GM23338 (cell line): Measurements from ENCODE around the gene CYP24A1. TPM values are rescaled to one million over a fixed set of nuclear protein-coding genes. Genes with fewer than 3 reads are reported as not detected.

ENCODE experiments used
- ATAC-seq: fragments of 200-7000 bp; cut with Tn5 transposase; 3 replicates; pipeline ENCODE4 v1.9.1; 2020
- DNase-seq: peaks from one replicate; pipeline ENCODE4 v3.0.0-alpha.2; 2015; ENCODE audit warnings: low spot score
- H2AFZ ChIP-seq: fragments of 200-600 bp; sonication (generic); 2 replicates; pipeline ENCODE4 v1.8.0; 2016; ENCODE audit warnings: antibody characterized with exemption, mild to moderate bottlenecking, moderate library complexity
- H3F3A ChIP-seq: fragments of 200-600 bp; sonication (generic); replicated peaks from 2 replicates; pipeline ENCODE4 v1.8.0; 2017; ENCODE audit warnings: antibody characterized with exemption, mixed run types, low read depth
- H3K27ac ChIP-seq: fragments of 200-600 bp; sonication (generic); 2 replicates; pipeline ENCODE4 v1.6.1; 2016; ENCODE audit warnings: low read depth
- H3K27me3 ChIP-seq: fragments of 200-600 bp; sonication (generic); 2 replicates; pipeline ENCODE4 v1.8.0; 2016; ENCODE audit warnings: mild to moderate bottlenecking, mixed run types, moderate library complexity; ENCODE audit not compliant: insufficient read depth
- H3K36me3 ChIP-seq: fragments of 200-600 bp; sonication (generic); 2 replicates; pipeline ENCODE4 v1.8.0; 2016; ENCODE audit warnings: mild to moderate bottlenecking; ENCODE audit not compliant: insufficient read depth
- H3K4me1 ChIP-seq: fragments of 200-600 bp; sonication (generic); 2 replicates; pipeline ENCODE4 v1.8.0; 2016; ENCODE audit warnings: mild to moderate bottlenecking, moderate library complexity; ENCODE audit not compliant: insufficient read depth
- H3K4me2 ChIP-seq: fragments of 200-600 bp; sonication (generic); 2 replicates; pipeline ENCODE4 v1.7.1; 2017; ENCODE audit warnings: mixed run types
- H3K4me3 ChIP-seq: fragments of 200-600 bp; sonication (generic); 2 replicates; pipeline ENCODE4 v1.6.1; 2016; ENCODE audit warnings: mixed run types
- H3K79me2 ChIP-seq: fragments of 200-600 bp; sonication (generic); replicated peaks from 2 replicates; pipeline ENCODE4 v1.8.0; 2017; ENCODE audit warnings: mild to moderate bottlenecking; ENCODE audit not compliant: insufficient read depth
- H3K9me2 ChIP-seq: fragments of 200-600 bp; sonication (generic); 2 replicates; pipeline ENCODE4 v1.8.0; 2017; ENCODE audit not compliant: insufficient read depth
- H4K20me1 ChIP-seq: fragments of 200-600 bp; sonication (generic); replicated peaks from 2 replicates; pipeline ENCODE4 v1.8.0; 2017; ENCODE audit warnings: mild to moderate bottlenecking; ENCODE audit not compliant: insufficient read depth
- H3K27ac Mint-ChIP-seq: 2 replicates; pipeline ENCODE4 v1.8.0; 2020; ENCODE audit warnings: inconsistent platforms, mild to moderate bottlenecking, moderate library complexity, mixed read lengths
- H3K27me3 Mint-ChIP-seq: 3 replicates; pipeline ENCODE4 v1.8.0; 2022; ENCODE audit warnings: low read depth, mild to moderate bottlenecking, moderate library complexity, mixed read lengths, inconsistent platforms; ENCODE audit not compliant: insufficient read depth, poor library complexity
- H3K36me3 Mint-ChIP-seq: 3 replicates; pipeline ENCODE4 v1.8.0; 2021; ENCODE audit warnings: low read depth, mild to moderate bottlenecking, inconsistent platforms, moderate library complexity, mixed read lengths
- H3K4me1 Mint-ChIP-seq: 3 replicates; pipeline ENCODE4 v1.8.0; 2020; ENCODE audit warnings: mild to moderate bottlenecking, inconsistent platforms, mixed read lengths
- H3K4me3 Mint-ChIP-seq: 3 replicates; pipeline ENCODE4 v1.8.0; 2021; ENCODE audit warnings: moderate library complexity, mild to moderate bottlenecking, inconsistent platforms, mixed read lengths
- H3K9me3 Mint-ChIP-seq: 3 replicates; pipeline ENCODE4 v1.8.0; 2020; ENCODE audit warnings: moderate library complexity, mild to moderate bottlenecking, inconsistent platforms, mixed read lengths
- EZH2 ChIP-seq: fragments of 200-600 bp; sonication (generic); IDR thresholded peaks from one replicate; pipeline ENCODE4 v1.8.0; 2017; ENCODE audit warnings: antibody characterized with exemption, mild to moderate bottlenecking, low read depth; ENCODE audit not compliant: unreplicated experiment
- EZH2phosphoT487 ChIP-seq: fragments of 200-600 bp; sonication (generic); IDR thresholded peaks from one replicate; pipeline ENCODE4 v1.8.1; 2018; ENCODE audit warnings: antibody characterized with exemption; ENCODE audit not compliant: unreplicated experiment
- JUNB ChIP-seq: IDR thresholded peaks from one replicate; pipeline ENCODE4 v1.6.1; 2016; ENCODE audit warnings: antibody characterized with exemption; ENCODE audit not compliant: unreplicated experiment
- NANOG ChIP-seq: IDR thresholded peaks from 2 replicates; pipeline ENCODE4 v1.6.1; 2016; ENCODE audit warnings: antibody characterized with exemption, borderline replicate concordance
- POLR2AphosphoS5 ChIP-seq: IDR thresholded peaks from 2 replicates; pipeline ENCODE4 v1.6.1; 2016; ENCODE audit warnings: antibody characterized with exemption, low read depth
- STAT1 ChIP-seq: IDR thresholded peaks from one replicate; pipeline ENCODE4 v1.6.1; 2016; ENCODE audit warnings: antibody characterized with exemption; ENCODE audit not compliant: unreplicated experiment
- ZNF114 ChIP-seq: fragments of 250-450 bp; sonication (Bioruptor Pico); IDR thresholded peaks from 2 replicates; pipeline ENCODE4 v1.5.0; 2020; ENCODE audit warnings: mild to moderate bottlenecking, moderate library complexity
- ZNF331 ChIP-seq: fragments of 250-450 bp; sonication (Bioruptor Pico); IDR thresholded peaks from 2 replicates; pipeline ENCODE4 v1.5.0; 2020; ENCODE audit warnings: low read depth, mild to moderate bottlenecking, moderate library complexity
- polyA plus RNA-seq: library from polyadenylated mRNA; unstranded; fragments of >200 nt; fragmentation: Nextera tagmentation; extraction: Ambion mirVana; gene quantifications from 2 replicates; pipeline ENCODE4 v1.2.1, GENCODE V29; 2016
- total RNA-seq: library from RNA; depleted of rRNA; stranded (reverse); fragments of >200 nt; shearing (Covaris generic); gene quantifications from 2 replicates; pipeline ENCODE4 v1.2.3, GENCODE V29; 2014
- TF ChIP-seq, protein P1 (sequence below): IDR thresholded peaks from 2 replicates; pipeline ENCODE4 v1.6.1; 2016; ENCODE audit warnings: antibody characterized with exemption
- TF ChIP-seq, protein P2 (sequence below): IDR thresholded peaks from one replicate; pipeline ENCODE4 v1.6.1; 2018; ENCODE audit warnings: antibody characterized with exemption; ENCODE audit not compliant: unreplicated experiment

The CYP24A1 gene
- total and polyA plus RNA-seq, 2 experiments from 2014 or later = 0.10 TPM; not detected in 1

DNA sequence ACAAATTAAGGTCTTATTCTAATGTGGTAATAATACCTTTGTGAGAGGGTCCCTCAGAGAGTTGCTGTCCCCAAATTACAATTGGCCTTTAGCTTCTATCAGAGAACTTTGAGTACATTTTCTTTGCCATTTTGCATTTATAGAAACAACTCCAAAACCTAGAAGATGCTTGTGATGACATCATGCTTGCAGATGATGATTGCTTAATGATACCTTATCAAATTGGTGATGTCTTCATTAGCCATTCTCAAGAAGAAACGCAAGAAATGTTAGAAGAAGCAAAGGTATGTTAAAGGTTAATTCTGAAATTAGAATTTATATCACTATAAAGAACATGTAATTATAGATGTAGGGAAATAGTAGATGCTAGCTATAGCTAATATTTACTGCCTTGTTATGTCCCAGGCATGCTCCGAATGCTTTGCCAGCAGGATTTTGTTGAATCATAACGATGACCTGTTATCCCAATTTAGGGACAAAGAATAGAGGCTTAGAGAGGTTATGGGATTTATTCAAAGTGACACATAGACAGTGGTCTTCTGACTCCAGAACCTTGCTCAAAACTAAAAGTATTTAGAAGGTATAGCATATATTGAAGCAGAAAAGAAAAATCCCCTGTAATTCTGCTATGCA, 41.5 kb upstream of the CYP24A1 start:
- H3F3A ChIP-seq = no peaks in the 10 kb centered on the region
- H3K36me3 Mint-ChIP-seq = peaks cover 51% of the 10 kb centered on the region

DNA sequence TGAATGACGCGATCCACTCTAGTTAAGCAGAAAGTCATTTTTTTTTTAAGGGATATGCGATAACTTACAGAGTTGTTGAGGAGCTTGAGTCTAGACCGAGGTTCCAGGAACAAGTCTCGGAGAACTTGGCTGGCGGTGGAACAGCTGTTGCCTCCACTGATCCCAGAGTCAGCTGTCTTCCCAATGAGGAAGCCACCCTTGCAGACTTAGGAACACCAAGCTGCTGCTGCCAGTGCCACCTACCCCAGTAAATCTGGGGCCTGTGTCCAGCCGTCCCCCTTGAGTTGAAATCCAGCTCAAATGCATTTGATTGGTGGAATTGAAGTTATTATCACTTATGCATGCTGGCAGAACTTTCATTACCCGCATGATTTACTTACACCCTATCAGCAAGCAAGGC, 40.8 kb upstream of the CYP24A1 start:
- H3K36me3 ChIP-seq = peaks cover 28% of the 10 kb centered on the region
- H3K27me3 ChIP-seq = no peaks in the 10 kb centered on the region
- H3K4me3 ChIP-seq = no peak overlapping the region
- no peak overlapping the region for H3K27ac ChIP-seq
- DNase-seq (no peak), ATAC-seq (no peak)
- Mint-ChIP-seq H3K36me3 (peaks cover 51% of the 10 kb centered on the region), H3K27me3 (no peaks in the 10 kb centered on the region), H3K4me3 (no peak overlapping the region), H3K9me3 (no peaks in the 10 kb centered on the region), H3K4me1 (peaks cover 14% of the 10 kb centered on the region), H3K27ac (no peak overlapping the region)
- peaks cover 36% of the 10 kb centered on the region for H4K20me1 ChIP-seq
- no peaks in the 10 kb centered on the region for H3F3A ChIP-seq
- peaks cover 78% of the 10 kb centered on the region for H3K79me2 ChIP-seq
- H3K9me2 ChIP-seq = no peaks in the 10 kb centered on the region
- H3K4me2 ChIP-seq = no peak overlapping the region
- H2AFZ ChIP-seq = no peak overlapping the region
- peaks cover 6% of the 10 kb centered on the region; the same call in 1 of the 2 replicates for H3K4me1 ChIP-seq
- TF ChIP-seq EZH2 (no peak), POLR2AphosphoS5 (no peak), JUNB (no peak), EZH2phosphoT487 (no peak), NANOG (no peak), ZNF331 (CRISPR knock-in tag) (no peak)
- TF ChIP-seq, protein P1, sequence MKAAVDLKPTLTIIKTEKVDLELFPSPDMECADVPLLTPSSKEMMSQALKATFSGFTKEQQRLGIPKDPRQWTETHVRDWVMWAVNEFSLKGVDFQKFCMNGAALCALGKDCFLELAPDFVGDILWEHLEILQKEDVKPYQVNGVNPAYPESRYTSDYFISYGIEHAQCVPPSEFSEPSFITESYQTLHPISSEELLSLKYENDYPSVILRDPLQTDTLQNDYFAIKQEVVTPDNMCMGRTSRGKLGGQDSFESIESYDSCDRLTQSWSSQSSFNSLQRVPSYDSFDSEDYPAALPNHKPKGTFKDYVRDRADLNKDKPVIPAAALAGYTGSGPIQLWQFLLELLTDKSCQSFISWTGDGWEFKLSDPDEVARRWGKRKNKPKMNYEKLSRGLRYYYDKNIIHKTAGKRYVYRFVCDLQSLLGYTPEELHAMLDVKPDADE = no peak

More for the DNA sequence above, 41.5 kb upstream of the CYP24A1 start:
- H3K36me3 ChIP-seq = peaks cover 28% of the 10 kb centered on the region
- peaks cover 71% of the 10 kb centered on the region for H3K79me2 ChIP-seq
- H3K27ac Mint-ChIP-seq = no peak overlapping the region
- no peaks in the 10 kb centered on the region for H3K9me3 Mint-ChIP-seq
- peaks cover 6% of the 10 kb centered on the region; the same call in 1 of the 2 replicates for H3K4me1 ChIP-seq
- no peak overlapping the region for H3K4me2 ChIP-seq
- DNase-seq = no peak
- peaks cover 9% of the 10 kb centered on the region; the same call in 2 of the 3 replicates for H3K4me1 Mint-ChIP-seq
- no peak overlapping the region for H3K4me3 ChIP-seq
- H3K9me2 ChIP-seq = no peaks in the 10 kb centered on the region
- peaks cover 33% of the 10 kb centered on the region for H4K20me1 ChIP-seq
- H3K27ac ChIP-seq = no peak overlapping the region
- H3K27me3 Mint-ChIP-seq = no peaks in the 10 kb centered on the region
- H3K4me3 Mint-ChIP-seq = no peak overlapping the region
- no peaks in the 10 kb centered on the region for H3K27me3 ChIP-seq
- no peak overlapping the region for H2AFZ ChIP-seq
- ATAC-seq = no peak
- TF ChIP-seq STAT1 (no peak), POLR2AphosphoS5 (no peak), NANOG (no peak), EZH2 (no peak), ZNF331 (CRISPR knock-in tag) (no peak), ZNF114 (CRISPR knock-in tag) (no peak)
- TF ChIP-seq, protein P1 = no peak
- TF ChIP-seq, protein P2, sequence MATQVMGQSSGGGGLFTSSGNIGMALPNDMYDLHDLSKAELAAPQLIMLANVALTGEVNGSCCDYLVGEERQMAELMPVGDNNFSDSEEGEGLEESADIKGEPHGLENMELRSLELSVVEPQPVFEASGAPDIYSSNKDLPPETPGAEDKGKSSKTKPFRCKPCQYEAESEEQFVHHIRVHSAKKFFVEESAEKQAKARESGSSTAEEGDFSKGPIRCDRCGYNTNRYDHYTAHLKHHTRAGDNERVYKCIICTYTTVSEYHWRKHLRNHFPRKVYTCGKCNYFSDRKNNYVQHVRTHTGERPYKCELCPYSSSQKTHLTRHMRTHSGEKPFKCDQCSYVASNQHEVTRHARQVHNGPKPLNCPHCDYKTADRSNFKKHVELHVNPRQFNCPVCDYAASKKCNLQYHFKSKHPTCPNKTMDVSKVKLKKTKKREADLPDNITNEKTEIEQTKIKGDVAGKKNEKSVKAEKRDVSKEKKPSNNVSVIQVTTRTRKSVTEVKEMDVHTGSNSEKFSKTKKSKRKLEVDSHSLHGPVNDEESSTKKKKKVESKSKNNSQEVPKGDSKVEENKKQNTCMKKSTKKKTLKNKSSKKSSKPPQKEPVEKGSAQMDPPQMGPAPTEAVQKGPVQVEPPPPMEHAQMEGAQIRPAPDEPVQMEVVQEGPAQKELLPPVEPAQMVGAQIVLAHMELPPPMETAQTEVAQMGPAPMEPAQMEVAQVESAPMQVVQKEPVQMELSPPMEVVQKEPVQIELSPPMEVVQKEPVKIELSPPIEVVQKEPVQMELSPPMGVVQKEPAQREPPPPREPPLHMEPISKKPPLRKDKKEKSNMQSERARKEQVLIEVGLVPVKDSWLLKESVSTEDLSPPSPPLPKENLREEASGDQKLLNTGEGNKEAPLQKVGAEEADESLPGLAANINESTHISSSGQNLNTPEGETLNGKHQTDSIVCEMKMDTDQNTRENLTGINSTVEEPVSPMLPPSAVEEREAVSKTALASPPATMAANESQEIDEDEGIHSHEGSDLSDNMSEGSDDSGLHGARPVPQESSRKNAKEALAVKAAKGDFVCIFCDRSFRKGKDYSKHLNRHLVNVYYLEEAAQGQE = no peak
